Progenitor cell of endocrine pancreas (in vitro differentiated cells): ENCODE data around the gene TRAPPC2L. TPM values are rescaled to one million over a fixed set of nuclear protein-coding genes. Genes with fewer than 3 reads are reported as not detected.
A peak's percentile ranks its signal among the peaks of the same experiment; 100 is the strongest.

ENCODE experiments used
- DNase-seq: peaks from one replicate; pipeline ENCODE4 v3.0.0; 2021; ENCODE audit warnings: low spot score; ENCODE audit not compliant: unreplicated experiment
- H3K27ac Mint-ChIP-seq: 2 replicates; pipeline ENCODE4 v1.8.0; 2021; ENCODE audit warnings: mild to moderate bottlenecking, moderate library complexity, mixed read lengths
- H3K27me3 Mint-ChIP-seq: 2 replicates; pipeline ENCODE4 v1.8.0; 2021; ENCODE audit warnings: mixed read lengths
- H3K36me3 Mint-ChIP-seq: 2 replicates; pipeline ENCODE4 v1.8.0; 2022; ENCODE audit warnings: mixed read lengths; ENCODE audit not compliant: insufficient read depth
- H3K4me1 Mint-ChIP-seq: 2 replicates; pipeline ENCODE4 v1.8.0; 2021; ENCODE audit warnings: low read depth, mixed read lengths
- H3K4me3 Mint-ChIP-seq: 2 replicates; pipeline ENCODE4 v1.8.0; 2021; ENCODE audit warnings: low read depth, mild to moderate bottlenecking, moderate library complexity, mixed read lengths
- H3K9me3 Mint-ChIP-seq: 2 replicates; pipeline ENCODE4 v1.8.0; 2021; ENCODE audit warnings: low read depth, mixed read lengths
- CTCF ChIP-seq: fragments of 200-600 bp; sonication (generic); IDR thresholded peaks from one replicate; pipeline ENCODE4 v1.5.0; 2021; ENCODE audit warnings: antibody characterized with exemption, mild to moderate bottlenecking; ENCODE audit not compliant: unreplicated experiment
- total RNA-seq: library from RNA; stranded (reverse); gene quantifications from 2 replicates; pipeline ENCODE4 v1.2.1, GENCODE V29; 2021

The TRAPPC2L gene
- total RNA-seq, 1 donor from 2014 or later = 74.9 TPM

GRCh38 chr16:88866151-88866920, 9.4 kb downstream of the TRAPPC2L start, which contains the start of gene PABPN1L:
TSS of gene PABPN1L (minus strand) at chr16:88866660. CDS start at chr16:88866606, 54 bp downstream.
- peaks cover 1% of the 10 kb centered on the region for H3K36me3 Mint-ChIP-seq
- H3K9me3 Mint-ChIP-seq = no peaks in the 10 kb centered on the region
- peaks cover 3% of the 10 kb centered on the region for H3K27me3 Mint-ChIP-seq
- TF ChIP-seq CTCF = no peak
- no peak for DNase-seq
- no peak within 1 kb of the TSS for H3K4me3 Mint-ChIP-seq
- no peaks in the 10 kb centered on the region for H3K4me1 Mint-ChIP-seq
- no peak within 1 kb of the TSS for H3K27ac Mint-ChIP-seq

GRCh38 chr16:88867581-88868246, 10.8 kb downstream of the TRAPPC2L start:
- Mint-ChIP-seq H3K4me3 (no peak overlapping the region), H3K4me1 (no peaks in the 10 kb centered on the region), H3K9me3 (no peaks in the 10 kb centered on the region), H3K36me3 (no peaks in the 10 kb centered on the region), H3K27ac (no peak overlapping the region), H3K27me3 (peaks cover 3% of the 10 kb centered on the region)
- DNase-seq = no peak
- TF ChIP-seq CTCF = no peak

- TF ChIP-seq CTCF = no peak
- Mint-ChIP-seq H3K27ac (no peak overlapping the region), H3K27me3 (peaks cover 3% of the 10 kb centered on the region), H3K36me3 (no peaks in the 10 kb centered on the region), H3K4me1 (no peaks in the 10 kb centered on the region), H3K9me3 (no peaks in the 10 kb centered on the region), H3K4me3 (no peak overlapping the region)
- no peak for DNase-seq
These were observed 12.2 kb downstream of the TRAPPC2L start for GRCh38 chr16:88868974-88869672.

GRCh38 chr16:88869673-88869980, 12.7 kb downstream of the TRAPPC2L start:
- H3K36me3 Mint-ChIP-seq = no peaks in the 10 kb centered on the region
- no peaks in the 10 kb centered on the region for H3K4me1 Mint-ChIP-seq
- no peaks in the 10 kb centered on the region for H3K9me3 Mint-ChIP-seq
- H3K27ac Mint-ChIP-seq = no peak overlapping the region
- TF ChIP-seq CTCF = no peak
- H3K4me3 Mint-ChIP-seq = no peak overlapping the region
- H3K27me3 Mint-ChIP-seq = peaks cover 3% of the 10 kb centered on the region
- no peak for DNase-seq

- H3K4me3 Mint-ChIP-seq = no peak overlapping the region
- H3K27me3 Mint-ChIP-seq = peaks cover 3% of the 10 kb centered on the region
- H3K36me3 Mint-ChIP-seq = no peaks in the 10 kb centered on the region
- peak overlapping the region; percentile 27 for H3K27ac Mint-ChIP-seq
- H3K9me3 Mint-ChIP-seq = no peaks in the 10 kb centered on the region
- TF ChIP-seq CTCF = no peak
- H3K4me1 Mint-ChIP-seq = no peaks in the 10 kb centered on the region
- no peak for DNase-seq
These were observed 13.9 kb downstream of the TRAPPC2L start for GRCh38 chr16:88870608-88871348.
